A549 treated with Hydrocortisone at 1 μM for 4 hours (cell line): Measurements from ENCODE around the gene ZSCAN10. TPM values are rescaled to one million over a fixed set of nuclear protein-coding genes. Genes with fewer than 3 reads are reported as not detected.

ENCODE experiments used
- total RNA-seq: library from RNA; stranded (reverse); fragments of 200-300 nt; extraction: Qiagen RNA extraction; gene quantifications from 5 replicates; pipeline ENCODE4 v1.2.3, GENCODE V29; 2022

The ZSCAN10 gene
- not detected in 5 replicates for total RNA-seq

DNA sequence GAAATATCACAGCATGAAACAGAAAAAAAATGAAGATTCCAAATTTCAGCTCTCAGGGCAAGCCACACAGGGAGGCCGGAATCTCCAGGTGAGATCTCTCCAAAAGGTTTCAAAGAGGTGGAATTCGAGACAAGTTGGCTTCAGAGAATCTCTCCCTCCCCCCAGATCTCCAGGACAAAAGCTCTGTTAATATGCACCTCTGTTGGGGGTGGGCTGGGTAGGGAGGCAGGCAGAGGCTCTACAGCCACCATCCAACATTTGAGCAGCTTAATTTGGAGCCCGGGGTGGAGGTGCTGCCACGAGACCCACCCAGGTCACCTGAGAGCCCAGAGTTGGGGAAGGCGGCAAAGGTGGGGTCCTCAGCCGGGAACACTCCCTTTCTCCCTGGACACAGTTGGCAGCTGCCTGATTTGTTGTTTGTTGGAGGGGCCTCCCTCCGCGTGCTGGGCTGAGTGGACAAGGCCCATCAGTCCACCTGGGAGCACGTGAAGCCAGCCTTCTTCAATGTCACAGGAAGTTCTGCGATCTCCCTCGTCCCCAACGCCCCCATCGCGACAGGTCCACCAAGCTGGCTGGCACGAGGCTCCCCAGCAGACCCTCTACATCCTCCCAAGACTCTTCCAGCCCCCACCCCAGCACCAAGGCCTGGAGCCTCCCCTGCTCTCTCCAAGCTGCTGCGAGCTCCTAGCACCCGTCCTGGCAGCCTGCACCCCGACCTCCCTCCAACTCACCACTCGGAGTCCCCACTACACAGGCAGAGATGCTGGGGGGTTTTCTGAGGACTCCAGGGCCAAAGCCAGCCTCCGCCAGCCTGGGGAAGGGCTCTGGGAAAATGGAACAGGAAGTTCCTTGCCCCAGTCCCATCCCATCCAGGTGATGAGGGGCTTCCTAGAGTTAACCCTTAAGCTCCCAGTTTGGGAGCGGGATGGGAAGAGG lies at the start of gene ZSCAN10:
TSS of gene ZSCAN10 (minus strand) at position 836 of the 936 bp plus-strand sequence. CDS start 6,357 bp downstream, outside the sequence.

DNA sequence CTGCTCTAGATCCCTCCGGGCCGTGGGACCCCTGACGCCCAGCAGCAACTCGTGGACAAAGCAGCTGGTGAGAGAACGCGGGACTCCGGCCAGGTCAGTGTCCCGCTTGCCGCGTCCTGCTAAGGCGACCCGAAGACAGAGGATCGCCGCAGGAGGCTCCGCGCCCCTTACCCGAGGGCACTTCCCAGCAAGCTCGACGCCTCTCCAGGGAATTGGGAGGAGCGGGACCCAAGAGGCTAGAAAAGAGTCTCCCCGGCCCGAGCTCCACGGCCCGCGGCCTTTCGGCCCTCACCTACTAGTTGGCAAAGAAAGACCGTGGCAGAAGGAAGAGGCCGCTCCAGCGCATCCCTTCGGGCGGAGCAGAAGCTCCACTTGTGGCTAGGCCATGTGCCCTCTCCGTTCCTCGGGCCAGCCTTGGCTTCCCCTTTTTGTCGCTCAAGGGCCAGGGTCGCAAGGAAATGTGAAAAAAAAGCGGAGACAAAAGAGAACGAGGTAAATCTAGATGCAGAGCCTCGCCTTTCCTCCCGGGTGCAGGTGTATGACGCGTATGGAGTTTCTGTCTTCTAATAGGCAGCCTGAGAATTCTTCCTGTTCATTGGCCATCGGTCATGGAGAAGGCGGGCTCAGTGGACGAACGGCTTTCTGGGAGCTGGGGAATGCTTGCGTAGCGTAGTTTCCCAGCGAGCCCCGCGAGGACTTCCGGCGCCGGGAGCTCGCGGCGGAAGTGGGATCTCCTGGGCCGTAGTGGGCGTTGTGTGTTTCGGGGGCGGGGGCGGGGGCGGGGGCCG lies 35.4 kb upstream of the ZSCAN10 start, which contains the start of gene ZNF213:
TSS of gene ZNF213 (plus strand) at position 692 of the 788 bp plus-strand sequence. CDS start 2,252 bp downstream, outside the sequence.

DNA sequence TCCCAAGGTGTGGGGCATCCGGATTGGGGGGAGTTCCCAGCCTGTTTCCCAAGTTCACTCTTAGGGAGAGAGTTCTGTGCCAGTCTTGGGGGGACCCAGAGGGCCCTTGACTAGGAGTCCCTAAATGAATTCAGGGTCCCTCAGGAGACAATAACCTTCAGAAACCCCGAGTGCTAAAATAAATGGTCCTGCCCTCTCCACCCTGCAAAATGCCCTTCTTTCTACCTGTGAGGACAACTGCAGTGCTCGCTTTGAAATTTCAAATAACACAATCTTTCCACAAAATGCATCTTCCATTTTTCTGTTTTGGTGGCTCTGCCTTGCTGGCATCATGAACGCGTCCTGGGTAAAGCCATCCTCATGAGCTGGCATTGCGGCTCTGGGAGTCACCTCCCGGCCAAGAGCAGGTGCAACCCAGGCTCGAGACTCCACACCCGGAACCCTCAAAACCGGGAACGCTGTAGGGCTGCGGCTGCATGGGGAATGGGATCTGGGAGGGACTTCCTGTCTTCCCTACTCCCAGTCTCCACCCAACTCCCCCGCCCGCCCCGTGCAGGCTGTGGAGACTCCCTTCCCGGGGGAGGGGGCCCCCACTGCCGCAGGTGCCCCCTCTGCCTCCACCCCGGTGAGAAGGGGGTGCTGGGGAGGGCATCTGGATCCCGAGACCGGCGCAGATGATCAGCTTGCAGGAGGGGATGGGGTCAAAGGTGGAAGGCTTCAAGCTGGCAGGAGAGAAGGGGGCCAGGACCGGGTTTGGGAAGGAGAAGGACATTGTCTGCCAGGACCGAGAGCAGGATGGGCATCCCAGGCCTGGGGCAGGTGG lies 13.2 kb upstream of the ZSCAN10 start, which contains the start of gene ZNF205:
TSS of gene ZNF205 (plus strand) at position 529 of the 823 bp plus-strand sequence. CDS start 845 bp downstream, outside the sequence.

DNA sequence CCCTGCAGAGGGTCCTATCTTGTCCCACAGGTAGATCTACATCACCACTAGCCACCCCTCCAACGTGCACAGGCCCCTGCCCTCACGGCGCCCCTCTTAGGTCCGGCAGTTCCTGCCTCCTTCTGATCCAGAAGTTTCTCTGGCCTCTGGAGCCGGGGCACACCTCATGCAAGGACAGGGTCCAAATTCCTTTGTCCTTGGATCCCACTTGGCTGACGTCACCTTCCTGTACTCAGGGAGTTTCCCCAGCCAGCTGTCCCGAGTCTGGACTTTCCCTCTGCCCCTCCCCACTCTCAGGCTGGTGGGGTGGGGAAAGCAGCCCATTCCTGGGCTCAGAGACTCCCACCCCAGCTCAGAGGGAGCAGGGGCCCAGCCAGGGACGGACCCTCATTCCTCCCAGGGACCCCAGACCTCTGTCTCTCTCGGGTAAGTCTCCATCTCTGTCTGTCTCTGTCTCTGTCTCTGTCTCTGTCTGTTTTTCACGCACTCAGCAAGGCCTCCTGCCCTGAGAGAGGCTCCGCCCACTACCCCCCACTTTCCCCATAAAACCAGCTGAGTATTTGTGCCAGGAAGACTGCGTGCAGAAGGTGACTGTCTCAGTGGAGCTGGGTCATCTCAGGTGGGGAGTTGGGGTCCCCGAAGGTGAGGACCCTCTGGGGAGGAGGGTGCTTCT lies 33.9 kb downstream of the ZSCAN10 start, which contains the start of gene IL32:
TSS of gene IL32 (plus strand) at position 572 of the 673 bp plus-strand sequence. CDS start 172 bp downstream, outside the sequence.

DNA sequence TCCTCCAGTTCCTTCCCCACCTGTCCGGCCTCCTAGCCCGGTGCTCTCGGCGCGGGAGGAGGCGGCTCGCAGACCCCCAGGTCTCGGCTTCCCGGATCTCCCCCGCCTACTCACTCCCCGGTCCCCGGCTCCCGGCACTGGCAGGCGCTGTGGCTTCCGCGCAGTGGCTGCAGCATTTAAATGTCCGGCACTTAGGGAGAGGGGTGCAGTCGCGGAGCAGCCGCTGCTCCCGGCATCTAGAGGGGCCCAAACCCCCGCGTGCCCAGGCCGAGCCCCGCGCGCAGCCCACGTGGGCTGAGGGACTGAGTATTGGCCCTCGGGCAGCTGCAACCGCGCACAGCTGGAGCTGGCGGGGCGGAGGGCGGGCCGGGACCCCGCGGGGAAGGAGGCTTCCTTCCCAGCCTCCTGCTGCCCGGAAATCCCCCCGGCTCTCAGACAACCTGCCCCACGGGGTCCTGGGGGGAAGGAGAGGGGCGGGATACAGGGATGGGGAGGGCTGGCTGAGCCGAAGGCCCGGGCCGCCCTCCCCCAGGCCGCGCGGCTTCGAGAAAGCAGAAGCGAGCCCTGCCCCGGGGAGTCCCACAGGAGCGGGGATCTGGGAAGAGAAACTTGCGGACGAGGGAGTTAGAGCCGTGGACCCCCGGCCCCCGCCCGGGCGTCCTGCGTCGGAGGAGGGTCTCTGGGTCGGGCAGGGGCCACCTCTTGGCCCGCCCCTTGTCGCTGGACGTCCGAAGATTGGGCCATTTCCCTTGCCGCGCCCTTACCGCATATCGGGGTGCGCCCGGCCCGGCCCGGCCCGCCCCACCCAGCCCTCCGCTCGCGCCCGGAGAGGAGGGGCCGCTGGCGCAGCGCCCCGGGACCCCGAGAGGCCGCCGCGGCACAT lies 53.1 kb downstream of the ZSCAN10 start, which contains the start of gene MMP25:
TSS of gene MMP25 (plus strand) at position 804 of the 883 bp plus-strand sequence. CDS start 357 bp downstream, outside the sequence.

Other genes starting within 250 kb of the ZSCAN10 start
- 0.84 to 1.2 TPM (median 0.97 TPM) in 5 replicates for gene PRSS22, start 241.1 kb downstream of the ZSCAN10 start, total RNA-seq
- gene FLYWCH2, start 216.1 kb downstream of the ZSCAN10 start, total RNA-seq = 44.0 to 53.5 TPM (median 50.4 TPM) in 5 replicates
- 20.6 to 26.1 TPM (median 25.1 TPM) in 5 replicates for gene FLYWCH1, start 187.4 kb downstream of the ZSCAN10 start, total RNA-seq
- 1.4 to 2.5 TPM (median 1.9 TPM) in 5 replicates for gene KREMEN2, start 135.0 kb downstream of the ZSCAN10 start, total RNA-seq
- gene PAQR4, start 129.9 kb downstream of the ZSCAN10 start, total RNA-seq = 35.2 to 44.7 TPM (median 43.1 TPM) in 5 replicates
- gene PKMYT1, start 118.8 kb downstream of the ZSCAN10 start, total RNA-seq = 64.8 to 93.9 TPM (median 88.9 TPM) in 5 replicates
- gene CLDN9, start 86.4 kb downstream of the ZSCAN10 start, total RNA-seq = 0.33 to 0.55 TPM (median 0.47 TPM) in 5 replicates
- gene CLDN6, start 81.1 kb downstream of the ZSCAN10 start, total RNA-seq = 0.25 to 0.44 TPM (median 0.39 TPM) in 5 replicates
- gene TNFRSF12A, start 78.9 kb downstream of the ZSCAN10 start, total RNA-seq = 375 to 617 TPM (median 546 TPM) in 5 replicates
- gene HCFC1R1, start 75.4 kb downstream of the ZSCAN10 start, total RNA-seq = 159 to 256 TPM (median 229 TPM) in 5 replicates
- gene THOC6, start 75.3 kb downstream of the ZSCAN10 start, total RNA-seq = 27.8 to 35.7 TPM (median 33.0 TPM) in 5 replicates
- gene BICDL2, start 62.4 kb downstream of the ZSCAN10 start, total RNA-seq = not detected in 5 replicates
- 0.86 to 1.2 TPM (median 0.90 TPM) in 5 replicates for gene MMP25, start 52.7 kb downstream of the ZSCAN10 start, total RNA-seq
- gene IL32, start 33.7 kb downstream of the ZSCAN10 start, total RNA-seq = 21.6 to 38.9 TPM (median 24.5 TPM) in 5 replicates
- 13.0 to 14.7 TPM (median 14.4 TPM) in 5 replicates for gene ZNF205, start 13.3 kb upstream of the ZSCAN10 start, total RNA-seq
- 9.7 to 12.0 TPM (median 11.8 TPM) in 5 replicates for gene ZNF213, start 35.7 kb upstream of the ZSCAN10 start, total RNA-seq
- 0.15 to 0.44 TPM (median 0.31 TPM) in 5 replicates for gene OR1F1, start 88.9 kb upstream of the ZSCAN10 start, total RNA-seq
- 7.8 to 9.8 TPM (median 8.3 TPM) in 5 replicates for gene ZNF200, start 135.9 kb upstream of the ZSCAN10 start, total RNA-seq
- 0.02 to 0.09 TPM (median 0.03 TPM) in 3 of 5 replicates, not detected in the others for gene MEFV, start 157.3 kb upstream of the ZSCAN10 start, total RNA-seq
- gene ZNF263, start 184.2 kb upstream of the ZSCAN10 start, total RNA-seq = 34.7 to 46.2 TPM (median 35.1 TPM) in 5 replicates
- gene TIGD7, start 206.1 kb upstream of the ZSCAN10 start, total RNA-seq = 0.79 to 1.5 TPM (median 1.2 TPM) in 5 replicates
- 8.4 to 13.0 TPM (median 9.9 TPM) in 5 replicates for gene ZNF75A, start 206.2 kb upstream of the ZSCAN10 start, total RNA-seq